NCI-H446 treated with DMSO at 0.1 percent for 48 hours (cell line): Measurements from ENCODE around the gene FRMD4A.

Experiments
- DNase-seq: peaks from one replicate; lab custom pipeline; 2025; lab: John Stamatoyannopoulos, UW

Gene FRMD4A

GRCh38 chr10:14340051-14340744 is 9.5 kb upstream of the FRMD4A start:
- no peak for DNase-seq

GRCh38 chr10:14336736-14337135 is 6.0 kb upstream of the FRMD4A start:
- DNase-seq, result no peak

GRCh38 chr10:14334771-14335170 is 4.0 kb upstream of the FRMD4A start:
- DNase-seq, result no peak

- no peak for DNase-seq
Observed at GRCh38 chr10:14333606-14334005, 2.9 kb upstream of the FRMD4A start.

GRCh38 chr10:14332903-14333302 is 2.2 kb upstream of the FRMD4A start:
- DNase-seq, result no peak

GRCh38 chr10:14329746-14330173 is 964 bp downstream of the FRMD4A start:
- DNase-seq, result no peak

- no peak for DNase-seq
Observed at GRCh38 chr10:14328881-14329672, 1.6 kb downstream of the FRMD4A start.

- no peak for DNase-seq
Observed at GRCh38 chr10:14327527-14327926, 3.2 kb downstream of the FRMD4A start.

- no peak for DNase-seq
Observed at GRCh38 chr10:14326581-14326980, 4.1 kb downstream of the FRMD4A start.

GRCh38 chr10:14325325-14325955 is 5.3 kb downstream of the FRMD4A start:
- no peak for DNase-seq

GRCh38 chr10:14322526-14323188 is 8.1 kb downstream of the FRMD4A start:
- peak; percentile 54 for DNase-seq

- DNase-seq, result no peak
Observed at GRCh38 chr10:14318007-14318406, 12.7 kb downstream of the FRMD4A start.

- DNase-seq, result peak; percentile 87
Observed at GRCh38 chr10:14312014-14312413, 18.7 kb downstream of the FRMD4A start.

- DNase-seq, result no peak
Observed at GRCh38 chr10:14311206-14311957, 19.3 kb downstream of the FRMD4A start.

- no peak for DNase-seq
Observed at GRCh38 chr10:14309593-14309992, 21.1 kb downstream of the FRMD4A start.

GRCh38 chr10:14306190-14306589 is 24.5 kb downstream of the FRMD4A start:
- DNase-seq, result no peak

GRCh38 chr10:14304046-14304445 is 26.7 kb downstream of the FRMD4A start:
- DNase-seq, result peak; percentile 71

- DNase-seq, result no peak
Observed at GRCh38 chr10:14302035-14302434, 28.7 kb downstream of the FRMD4A start.

- DNase-seq, result no peak
Observed at GRCh38 chr10:14299556-14299955, 31.2 kb downstream of the FRMD4A start.

GRCh38 chr10:14296065-14296709 is 34.5 kb downstream of the FRMD4A start:
- DNase-seq, result no peak
